Stimulated activated CD4-positive, alpha-beta T cell treated with anti-CD3 and anti-CD28 coated beads, TNF-alpha, amount 100 ng/mL, for 24 hours (primary cell): ENCODE results near the gene FIBP.

Experiments
- DNase-seq, 3 experiments: peaks; one replicate each; pipeline ENCODE4 v3.0.0-alpha.2; 2020; ENCODE audit warnings: low read depth in 3 of 3

FIBP gene

GRCh38 chr11:65915101-65915820 is 27.0 kb upstream of the FIBP start:
- DNase-seq = no peak

DNA sequence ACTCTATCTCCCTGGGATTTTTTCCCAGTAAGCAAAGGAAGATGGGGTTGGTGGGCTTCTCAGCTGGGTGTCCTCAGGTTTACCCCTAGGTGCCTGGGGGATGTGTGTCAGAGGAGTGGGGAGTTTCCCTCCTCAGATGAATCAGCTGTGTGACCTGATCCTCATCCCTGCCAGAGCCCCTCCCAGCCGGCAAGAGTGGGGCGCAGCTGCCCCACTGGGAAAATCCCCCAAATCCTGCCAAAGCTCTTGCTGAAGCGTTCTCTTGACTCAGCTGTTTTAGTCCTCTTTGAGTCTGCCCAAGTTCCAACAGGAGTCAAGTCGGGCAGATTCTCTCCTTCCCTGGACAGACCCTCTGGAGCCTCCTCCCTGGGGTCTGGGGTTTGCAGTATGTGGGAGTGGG is 24.6 kb upstream of the FIBP start:
- no peak for DNase-seq

DNA sequence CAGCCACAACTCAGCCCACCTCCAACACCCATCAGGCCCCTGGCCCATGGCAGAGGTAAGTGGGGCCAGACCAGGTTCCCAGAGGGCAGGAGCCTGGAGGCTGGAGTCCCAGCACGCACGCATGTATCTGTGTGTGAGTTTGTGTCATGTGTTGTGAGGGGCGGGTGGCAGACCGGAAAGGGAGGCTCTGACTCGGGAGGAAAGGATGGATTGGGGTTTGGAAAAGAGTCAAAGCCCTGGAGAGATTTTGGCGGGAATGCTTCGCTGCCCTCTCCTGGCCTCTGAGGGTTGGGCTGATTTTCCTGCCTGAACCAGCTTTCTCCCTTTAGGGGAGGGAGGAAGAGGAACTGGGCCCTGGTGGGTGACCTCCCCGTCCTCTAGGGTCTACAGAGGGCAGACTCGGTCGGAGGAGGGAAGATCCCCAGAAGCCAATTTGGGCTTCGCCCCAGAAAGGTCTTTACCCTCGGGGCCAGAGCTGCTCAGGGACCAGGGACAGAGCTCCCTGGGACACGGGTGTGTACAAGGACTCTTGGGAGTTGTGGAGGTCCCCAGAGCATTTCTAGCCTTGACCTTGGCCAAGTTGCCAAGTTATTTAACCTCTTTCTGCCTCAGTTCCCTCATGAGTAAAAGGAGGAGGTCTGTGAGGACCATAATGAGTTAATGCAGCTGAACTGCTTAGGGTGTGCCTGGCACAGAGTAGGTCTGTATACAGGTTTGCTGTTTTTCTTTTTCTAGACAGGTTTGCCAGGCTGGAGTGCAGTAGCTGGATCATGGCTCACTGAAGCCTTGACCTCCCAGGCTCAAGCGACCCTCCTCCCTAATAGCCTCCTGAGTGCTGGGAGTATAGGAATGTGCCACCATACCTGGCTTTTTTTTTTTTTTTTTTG is 23.7 kb upstream of the FIBP start:
- no peak for DNase-seq

GRCh38 chr11:65907878-65908277 is 19.6 kb upstream of the FIBP start:
- DNase-seq = no peak

DNA sequence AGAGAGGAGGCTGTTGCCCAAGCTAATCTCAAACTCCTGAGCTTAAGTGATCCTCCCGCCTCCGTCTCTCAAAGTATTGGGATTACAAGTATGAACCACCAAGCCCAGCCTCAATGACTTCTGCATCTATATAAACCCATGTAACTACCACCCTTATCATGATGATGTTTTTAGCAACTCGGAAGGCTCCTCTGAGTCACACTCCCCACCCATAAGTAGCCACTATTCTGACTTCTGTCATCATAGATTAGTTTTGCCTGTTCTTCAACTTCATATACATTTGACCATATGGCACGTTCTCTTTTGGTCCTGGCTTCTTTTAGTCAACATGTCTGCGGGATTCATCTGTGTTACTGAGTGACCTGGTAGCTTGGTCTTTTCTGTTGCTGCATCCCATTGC is 18.3 kb upstream of the FIBP start:
- DNase-seq = no peak

DNA sequence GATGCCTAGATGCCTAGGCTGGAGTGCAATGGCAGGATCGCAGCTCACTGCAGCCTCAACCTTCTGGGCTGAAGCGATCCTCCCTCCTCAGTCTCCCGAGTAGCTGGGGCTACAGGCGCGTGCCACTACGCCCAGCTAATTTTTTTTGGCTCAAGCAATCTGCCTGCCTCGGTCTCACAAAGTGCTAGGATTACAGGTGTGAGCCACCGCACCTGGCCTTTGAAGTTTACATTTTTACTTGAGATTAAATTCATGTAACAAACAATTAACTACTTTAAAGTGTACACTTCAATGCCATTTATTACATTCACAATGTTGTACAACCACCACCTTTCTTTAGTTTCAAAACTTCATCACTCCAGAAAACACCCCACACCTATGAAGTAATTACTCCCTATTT is 15.4 kb upstream of the FIBP start:
- DNase-seq = no peak

- no peak for DNase-seq
Observed at GRCh38 chr11:65903068-65903481, 14.8 kb upstream of the FIBP start.

GRCh38 chr11:65900899-65901180 is 12.6 kb upstream of the FIBP start:
- no peak for DNase-seq

DNA sequence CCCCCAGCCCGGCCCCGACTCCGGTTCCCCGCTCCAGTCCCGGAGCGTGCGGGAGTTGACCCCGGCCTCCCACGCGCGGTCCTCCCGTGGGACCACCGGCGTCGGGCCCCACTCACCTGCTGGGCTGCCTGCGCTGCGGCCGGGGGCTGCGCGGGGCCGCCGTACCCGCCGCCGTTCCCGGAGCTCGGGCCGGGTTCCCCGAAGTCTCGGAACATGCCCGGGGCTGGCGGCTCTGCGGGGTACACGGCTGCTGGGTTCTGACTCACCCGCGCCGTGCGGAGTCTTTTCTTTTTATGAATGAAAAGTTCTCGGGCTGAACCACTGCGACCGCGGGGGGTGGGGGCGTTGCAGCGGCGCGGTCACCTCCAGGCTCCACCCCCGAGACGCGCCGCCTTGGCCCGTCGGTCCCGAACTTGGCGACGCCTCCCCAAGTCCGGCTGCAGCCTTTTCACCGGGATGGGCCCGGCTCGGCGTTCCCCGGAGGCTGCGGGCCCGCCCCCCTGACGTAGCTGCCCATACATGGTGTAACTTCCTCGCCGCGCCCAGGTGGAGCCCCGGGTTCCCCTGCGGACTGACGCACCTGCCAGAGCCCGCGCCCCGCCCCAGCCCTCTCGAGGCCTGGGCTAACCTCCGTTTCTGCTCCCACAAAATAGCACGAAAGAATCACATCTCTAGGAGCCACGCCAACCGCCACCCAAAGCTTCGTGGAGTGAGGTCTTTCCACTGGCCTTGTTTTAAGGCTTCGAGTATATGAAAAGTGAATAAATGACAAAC is 12.0 kb upstream of the FIBP start, which contains the start of gene FOSL1:
Gene FOSL1 (minus strand): TSS at position 264 of the 774 bp plus-strand sequence. CDS start 49 bp downstream, at position 215.
- peak; percentile 87 to 97 (median 90) for DNase-seq

- DNase-seq = peak; percentile 42 to 81 (median 57)
Observed at GRCh38 chr11:65899356-65900124, 11.3 kb upstream of the FIBP start.

GRCh38 chr11:65898656-65899355 is 10.5 kb upstream of the FIBP start:
- DNase-seq = no peak

DNA sequence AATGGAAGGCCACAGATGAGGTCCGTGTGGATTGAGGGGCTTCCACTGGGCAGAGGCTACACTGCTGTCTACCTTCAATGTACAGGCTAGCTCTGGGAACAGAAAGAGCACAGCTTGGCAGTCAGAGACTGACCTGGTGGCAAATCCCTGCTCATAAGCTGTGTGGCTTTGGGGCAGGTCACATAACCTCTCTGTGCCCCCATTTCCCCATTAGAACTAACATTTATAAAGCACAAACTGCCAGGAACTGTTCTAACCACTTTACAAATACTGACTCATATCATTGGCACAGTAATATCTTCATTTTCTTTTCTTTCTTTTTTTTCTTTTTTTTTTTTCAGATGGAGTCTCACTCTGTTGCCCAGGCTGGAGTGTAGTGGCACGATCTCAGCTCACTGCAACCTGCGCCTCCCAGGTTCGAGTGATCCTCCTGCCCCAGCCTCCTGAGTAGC is 8.8 kb upstream of the FIBP start:
- no peak for DNase-seq

DNA sequence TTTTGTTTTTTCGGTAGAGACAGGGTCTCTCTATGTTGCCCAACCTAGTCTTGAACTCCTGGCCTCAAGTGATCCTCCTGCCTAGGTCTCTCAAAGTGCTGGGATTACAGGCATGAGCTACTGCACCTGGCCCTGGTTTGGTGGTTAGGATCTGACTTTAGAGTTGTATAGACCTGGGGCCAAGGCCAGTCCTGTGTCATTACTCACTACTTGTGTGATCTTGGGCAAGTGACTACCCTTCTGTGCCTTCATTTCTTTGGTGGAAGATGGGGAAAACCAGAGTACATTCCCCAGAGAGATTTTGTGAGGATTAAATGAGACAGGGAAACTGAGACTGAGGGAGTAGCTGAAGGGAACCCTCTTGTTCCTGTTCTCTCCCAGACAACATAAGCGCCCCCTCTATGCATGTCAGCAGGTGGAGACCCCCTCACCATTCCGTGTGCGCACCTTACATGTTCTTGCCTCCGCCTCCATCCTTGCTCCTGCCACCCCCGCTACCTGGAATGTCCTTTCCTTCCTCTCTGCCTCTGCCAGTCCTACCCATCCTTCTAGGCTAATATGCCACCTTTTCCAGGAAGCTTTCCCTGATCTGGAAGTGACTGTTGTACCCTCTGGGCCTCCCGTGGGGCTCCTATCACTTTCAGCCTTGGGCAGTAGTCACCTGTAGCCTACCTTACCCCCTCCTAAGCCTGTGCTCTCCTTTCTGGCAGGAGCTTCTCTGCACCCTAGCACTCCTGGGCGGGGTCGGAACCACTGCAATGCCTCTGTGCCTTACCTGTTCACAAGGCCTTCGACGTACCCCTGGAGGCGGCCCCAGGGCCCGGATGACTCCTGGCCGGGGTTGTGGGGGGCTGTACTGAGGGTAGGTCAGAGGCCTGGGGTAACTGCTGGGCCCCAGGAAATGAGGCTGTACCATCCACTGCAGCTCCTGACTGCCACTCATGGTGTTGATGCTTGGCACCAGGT is 8.0 kb upstream of the FIBP start:
- DNase-seq = no peak

DNA sequence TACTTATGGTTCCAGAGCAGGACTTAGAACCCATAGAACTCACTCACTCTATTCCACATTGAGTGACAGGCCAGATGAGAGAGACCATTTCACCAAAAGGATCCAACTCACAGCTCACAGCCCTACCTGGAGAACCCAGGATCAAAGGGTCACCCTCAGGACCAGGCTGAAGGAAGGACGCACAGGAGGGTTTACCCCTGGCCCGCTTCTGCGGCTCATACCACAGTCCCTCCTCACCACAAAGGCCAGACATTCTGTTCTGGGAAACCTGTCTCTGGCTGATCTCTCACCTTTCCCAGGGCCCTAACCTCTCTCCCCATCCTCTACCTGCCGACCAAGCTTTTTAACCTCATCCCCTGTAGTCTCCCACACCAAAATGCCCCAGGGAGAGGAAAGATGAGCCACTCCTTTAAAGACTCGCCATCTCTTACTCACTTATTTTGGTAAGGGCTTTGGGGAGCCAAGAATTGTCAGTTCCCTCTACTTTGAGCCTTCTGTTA is 7.3 kb upstream of the FIBP start:
- no peak for DNase-seq

- no peak for DNase-seq
Observed at GRCh38 chr11:65894034-65894591, 5.8 kb upstream of the FIBP start.

DNA sequence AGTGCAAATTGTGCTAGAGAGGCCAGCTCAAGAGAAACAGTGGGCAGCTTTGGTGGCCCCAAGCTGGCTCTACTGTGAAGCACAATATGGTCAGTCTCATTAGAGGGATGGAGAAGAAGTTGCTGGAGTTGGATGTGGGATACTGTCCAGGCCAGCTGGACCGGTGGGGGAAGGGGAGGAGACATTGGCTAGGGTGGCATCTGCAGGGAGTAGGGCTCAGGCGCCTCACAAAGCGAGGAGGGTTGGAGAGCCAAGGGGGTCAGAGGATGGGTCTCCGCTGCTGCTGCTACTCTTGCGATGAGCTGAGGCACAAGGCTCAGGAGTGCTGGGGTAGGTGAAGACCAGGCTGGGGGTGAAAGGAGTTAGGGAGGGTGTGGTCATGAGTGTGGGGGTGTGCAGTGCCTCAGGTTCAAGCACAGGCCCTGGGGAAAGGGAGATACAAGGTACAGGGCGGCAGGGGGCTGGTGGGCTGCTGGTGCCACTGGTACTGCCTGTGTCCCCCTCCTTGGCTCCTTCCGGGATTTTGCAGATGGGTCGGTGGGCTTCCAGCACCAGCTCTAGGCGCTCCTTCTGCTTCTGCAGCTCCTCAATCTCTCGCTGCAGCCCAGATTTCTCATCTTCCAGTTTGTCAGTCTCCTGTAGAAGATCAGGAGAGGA is 4.5 kb upstream of the FIBP start:
- no peak for DNase-seq

GRCh38 chr11:65892137-65892540 is 3.9 kb upstream of the FIBP start:
- DNase-seq = peak in 1 of 3 experiments; percentile 45
